SKM-1 (cell line): Measurements from ENCODE around the gene GALNTL6.
"Not testable (repeated sequence)": the region's sequence is repeated elsewhere in the genome, so short reads cannot be mapped to it uniquely, and the experiment has no call there.

ENCODE experiments used
- DNase-seq: peaks from one replicate; lab custom pipeline; 2025; ENCODE audit not compliant: unreplicated experiment; lab: John Stamatoyannopoulos, UW

Gene GALNTL6

DNA sequence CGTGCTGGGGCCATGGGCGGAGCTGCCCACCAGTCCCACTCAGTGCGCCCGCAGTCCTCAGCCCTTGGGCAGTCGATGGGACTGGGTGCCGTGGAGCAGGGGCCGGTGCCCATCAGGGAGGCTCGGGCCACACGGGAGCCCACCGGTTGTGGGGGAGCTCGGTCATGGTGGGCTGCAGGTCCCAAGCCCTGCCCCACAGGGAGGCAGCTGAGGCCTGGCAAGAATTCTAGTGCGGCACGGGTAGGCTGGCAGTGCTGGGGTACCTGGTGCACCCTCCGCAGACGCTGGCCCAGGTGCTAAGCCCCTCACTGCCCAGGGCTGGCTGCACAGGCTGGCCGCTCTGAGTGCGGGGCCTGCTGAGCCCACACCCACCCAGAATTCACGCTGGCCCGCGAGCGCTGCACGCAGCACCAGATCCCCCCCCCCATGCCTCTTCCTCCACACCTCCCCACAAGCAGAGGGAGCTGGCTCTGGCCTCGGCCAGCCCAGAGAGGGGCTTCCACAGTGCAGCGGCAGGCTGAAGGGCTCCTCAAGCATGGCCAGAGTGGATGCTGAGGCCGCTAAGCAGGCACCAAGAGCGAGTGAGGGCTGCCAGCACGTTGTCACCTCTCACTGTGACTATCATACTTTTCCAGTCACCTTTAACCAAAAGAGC, 564.4 kb downstream of the GALNTL6 start:
- DNase-seq: no peak

DNA sequence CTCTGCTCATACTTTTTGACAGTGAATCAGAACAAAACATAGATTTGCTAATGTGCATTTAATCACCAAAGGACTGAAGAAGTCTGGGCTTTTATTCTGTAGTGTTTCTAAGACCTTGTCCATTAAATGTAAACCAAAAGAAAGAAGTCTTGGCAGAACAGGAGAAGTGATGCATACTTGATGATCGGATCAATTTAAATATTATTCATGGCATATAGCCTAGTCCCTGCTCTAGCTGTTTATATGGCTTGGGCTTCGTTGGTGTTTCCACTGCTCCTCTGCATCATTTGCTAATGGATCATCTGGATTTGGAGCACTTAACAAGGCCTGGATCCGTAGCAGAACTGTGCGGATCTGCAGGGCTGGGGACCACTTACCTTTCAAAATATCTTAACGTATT, 566.6 kb downstream of the GALNTL6 start:
- DNase-seq: no peak

DNA sequence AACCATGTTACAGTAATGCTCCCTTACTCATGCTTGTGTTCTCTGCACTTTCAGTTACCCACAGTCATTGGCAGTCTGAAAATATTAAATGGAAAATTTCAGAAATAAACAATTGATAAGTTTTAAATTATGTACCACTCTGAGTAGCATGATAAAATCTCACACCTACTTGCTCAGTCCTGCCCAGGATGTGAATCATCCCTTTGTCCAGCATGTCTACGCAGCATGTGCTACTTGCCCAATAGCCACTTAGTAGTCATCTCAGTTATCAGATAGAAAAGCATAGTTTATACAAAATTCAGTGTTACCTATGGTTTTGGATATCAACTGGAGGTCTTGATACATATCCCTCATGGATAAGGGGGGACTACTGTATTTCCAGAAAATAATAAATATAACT, 577.1 kb downstream of the GALNTL6 start:
- DNase-seq: no peak

DNA sequence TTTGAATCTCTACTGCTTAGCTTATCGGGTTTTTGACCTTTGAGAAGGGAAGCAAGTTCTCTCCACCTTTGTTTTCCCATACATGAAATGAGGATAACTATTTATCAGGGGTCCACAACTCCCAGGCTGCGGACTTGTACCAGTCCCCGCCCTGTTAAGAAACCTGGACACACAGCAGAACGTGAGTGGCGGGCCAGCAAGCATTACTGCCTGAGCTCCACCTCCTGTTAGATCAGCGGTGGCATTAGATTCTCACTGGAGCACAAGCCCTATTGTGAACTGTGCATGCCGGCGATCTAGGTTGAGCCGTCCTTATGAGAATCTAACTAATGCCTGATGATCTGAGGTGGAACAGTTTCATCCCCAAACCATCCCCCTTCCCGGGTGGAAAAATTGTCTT, 579.5 kb downstream of the GALNTL6 start:
- no peak for DNase-seq

DNA sequence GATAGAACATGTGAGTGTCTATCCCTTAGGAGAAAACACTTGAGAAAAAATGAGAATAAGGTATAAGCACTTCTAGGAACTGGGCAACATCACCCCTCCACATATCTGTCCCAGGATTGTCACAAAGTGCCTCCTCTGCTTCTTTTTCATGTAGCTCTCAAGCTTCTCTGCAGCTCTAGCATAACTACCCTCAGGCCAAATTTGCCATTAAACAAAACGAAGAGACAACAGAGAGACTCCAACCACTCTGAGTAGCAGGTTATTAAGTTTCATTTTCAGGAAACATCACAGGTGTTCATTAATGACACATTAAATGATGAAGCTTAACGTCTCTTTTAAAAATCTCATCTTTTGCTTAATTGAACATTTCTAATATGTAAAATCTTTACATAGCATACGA, 580.0 kb downstream of the GALNTL6 start:
- DNase-seq: no peak

DNA sequence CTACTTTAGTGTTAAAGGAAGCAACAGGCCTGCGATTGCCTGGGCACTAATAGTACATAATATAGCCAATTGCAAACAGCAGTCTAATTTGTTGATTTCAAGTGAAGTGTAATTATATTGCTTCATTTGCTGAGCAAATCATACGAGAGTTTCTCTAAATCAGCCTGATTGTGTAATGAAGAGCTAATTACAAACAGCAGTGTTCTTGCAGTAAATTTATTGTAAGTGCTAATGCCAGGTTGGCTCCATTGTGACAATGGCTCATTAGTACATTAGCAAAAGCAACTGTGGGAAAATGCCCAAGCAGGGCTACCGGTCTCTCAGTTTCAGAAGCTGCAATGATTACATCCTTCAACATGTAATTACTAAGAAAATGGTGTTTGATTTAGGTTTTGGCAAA, 591.5 kb downstream of the GALNTL6 start:
- no peak for DNase-seq

DNA sequence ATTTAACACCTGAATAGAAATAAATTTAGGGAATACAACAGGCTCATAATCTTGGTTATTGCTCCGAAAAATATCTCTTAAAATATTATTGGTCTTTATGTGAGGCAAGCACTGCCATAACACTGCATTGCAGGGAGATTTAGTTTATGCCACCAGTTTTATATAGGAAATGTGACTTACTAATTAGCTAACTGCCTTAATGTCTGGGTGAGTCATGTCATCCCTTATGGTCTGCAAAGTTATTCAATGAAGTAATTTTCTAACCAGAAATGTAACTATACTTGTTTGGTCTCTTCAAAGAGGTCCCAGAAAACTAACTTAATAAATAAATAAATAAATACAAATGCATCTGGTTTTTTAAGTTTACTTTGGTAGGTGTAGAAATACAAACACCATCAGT, 597.2 kb downstream of the GALNTL6 start:
- no peak for DNase-seq

DNA sequence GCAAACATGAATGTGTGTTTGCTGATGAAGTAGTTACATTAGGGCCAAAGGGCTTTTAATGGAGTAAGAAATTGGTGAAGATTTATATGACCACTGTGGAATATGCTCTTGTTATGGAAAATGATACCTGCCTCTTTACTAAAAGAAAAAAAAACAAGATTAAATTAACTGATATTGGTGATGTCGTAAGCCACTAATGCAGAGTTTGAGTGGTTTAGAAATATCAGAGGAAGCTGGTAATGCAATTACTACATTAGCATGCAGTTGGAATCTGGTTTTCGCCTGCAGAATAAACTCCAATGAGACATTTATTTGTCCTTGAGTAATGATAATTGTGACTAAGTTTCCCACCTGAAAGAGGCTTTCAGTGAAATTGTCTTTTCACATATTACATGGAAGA, 597.9 kb downstream of the GALNTL6 start:
- DNase-seq: no peak

DNA sequence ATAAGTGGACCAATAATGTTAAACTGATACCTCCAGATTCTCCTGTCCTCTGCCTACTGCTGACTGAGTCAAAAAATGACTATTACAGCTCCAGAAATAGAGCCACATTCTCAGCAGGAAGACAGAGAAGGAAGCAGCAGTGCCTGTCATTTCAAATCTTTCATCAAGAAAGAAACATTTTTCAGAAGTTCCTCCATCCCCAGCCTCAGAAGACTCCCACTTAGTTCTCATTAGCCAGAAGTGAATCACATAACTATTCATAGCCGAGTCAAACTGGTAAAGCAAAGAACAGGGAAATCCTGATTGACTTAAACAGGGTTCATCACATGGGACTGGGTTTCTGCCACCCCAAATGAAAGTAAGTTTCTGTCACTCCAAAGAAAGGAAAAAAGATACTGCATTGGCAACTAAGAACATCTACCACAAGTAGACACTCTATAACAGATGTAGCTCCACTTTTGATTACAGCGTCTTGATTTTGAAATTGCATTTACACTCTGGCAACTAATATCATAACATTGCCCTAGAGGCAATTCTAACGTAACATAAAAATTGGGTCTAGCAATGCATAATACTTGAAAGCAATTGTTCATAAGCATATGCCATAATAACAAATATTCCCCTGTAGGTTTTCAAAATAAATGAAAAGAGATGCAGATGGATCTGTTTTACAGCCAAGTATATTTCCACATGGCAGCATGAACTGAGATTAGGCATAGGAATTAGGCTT, 599.8 kb downstream of the GALNTL6 start:
- no peak for DNase-seq

DNA sequence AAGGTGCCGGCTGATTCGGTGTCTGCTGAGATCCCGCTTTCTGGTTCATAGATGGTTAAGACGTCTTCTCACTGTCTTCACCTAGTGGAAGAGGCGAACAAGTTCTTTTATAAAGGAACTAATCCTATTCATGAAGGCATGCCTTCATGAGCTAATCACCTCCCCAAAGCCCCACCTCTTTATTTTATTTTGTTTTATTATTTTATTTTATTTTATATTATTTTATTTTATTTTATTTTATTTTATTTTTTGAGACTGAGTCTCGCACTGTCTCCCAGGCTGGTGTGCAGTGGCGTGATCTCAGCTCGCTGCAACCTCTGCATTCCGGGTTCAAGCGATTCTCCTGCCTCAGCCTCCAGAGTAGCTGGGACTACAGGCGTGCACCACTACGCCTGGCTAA, 615.8 kb downstream of the GALNTL6 start:
- not testable (repeated sequence) for DNase-seq

DNA sequence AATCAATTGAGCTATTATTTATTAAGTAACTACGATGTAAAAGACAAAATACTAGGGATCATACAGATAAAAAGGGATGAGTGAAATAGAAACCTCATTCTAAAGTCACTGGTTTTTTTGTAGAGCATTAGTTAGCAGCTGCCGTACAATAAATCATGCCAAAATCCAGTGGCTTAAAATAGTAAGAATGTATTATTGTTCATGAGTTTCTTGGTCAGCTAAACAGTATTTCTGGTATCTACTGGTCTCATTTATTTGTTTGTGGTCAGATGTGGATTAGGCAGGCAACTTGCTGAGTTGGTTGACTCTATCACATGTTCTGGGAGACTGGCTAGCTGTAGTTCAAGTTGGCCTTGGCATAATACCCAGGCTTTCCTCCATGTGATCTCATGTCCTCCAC, 667.3 kb downstream of the GALNTL6 start:
- no peak for DNase-seq

DNA sequence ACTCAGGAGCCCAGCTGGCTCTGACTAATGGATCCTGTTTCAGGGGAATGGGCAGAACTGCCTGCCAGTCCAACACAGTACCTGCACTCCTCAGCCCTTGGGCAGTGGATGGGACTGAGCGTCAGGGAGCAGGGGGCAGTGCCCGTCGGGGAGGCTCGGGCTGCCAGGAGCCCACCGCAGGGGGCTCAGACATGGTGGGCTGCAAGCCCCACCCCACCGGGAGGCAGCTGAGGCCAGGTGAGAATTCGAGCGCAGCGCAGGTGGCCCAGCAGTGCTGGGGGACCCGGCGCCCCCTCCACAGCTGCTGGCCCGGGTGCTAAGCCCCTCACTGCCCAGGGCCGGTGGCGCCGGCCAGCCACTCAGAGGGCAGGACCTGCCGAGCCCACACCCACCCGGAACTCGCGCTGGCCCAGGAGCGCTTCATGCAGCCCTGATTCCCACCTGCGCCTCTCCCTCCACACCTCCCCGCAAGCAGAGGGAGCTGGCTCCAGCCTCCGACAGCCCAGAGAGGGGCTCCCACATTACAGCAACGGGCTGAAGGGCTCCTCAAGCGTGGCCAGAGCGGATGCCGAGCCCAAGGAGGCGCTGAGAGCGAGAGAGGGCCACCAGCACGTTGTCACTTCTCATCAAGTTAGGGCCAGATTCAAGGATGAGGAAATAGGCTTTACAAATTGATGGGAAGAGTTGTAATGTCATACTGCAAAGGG, 668.8 kb downstream of the GALNTL6 start:
- DNase-seq: no peak

DNA sequence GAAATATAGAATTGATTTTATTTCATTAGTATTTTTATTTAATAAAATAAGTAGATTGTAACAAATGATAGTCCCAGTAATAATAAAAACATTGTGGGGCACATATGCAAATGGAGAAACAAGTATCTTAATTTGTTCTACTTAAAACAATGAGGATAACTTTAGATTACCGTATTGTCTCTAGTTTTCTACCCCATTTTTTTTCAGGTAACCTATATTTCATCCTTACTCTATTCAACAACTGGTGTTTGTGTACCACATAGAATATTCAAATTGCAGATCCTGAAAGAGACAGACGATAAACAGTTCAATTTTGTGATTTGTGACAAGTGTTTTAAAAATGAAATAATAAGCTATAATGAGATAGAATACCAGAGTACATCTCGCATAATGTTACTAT, 671.8 kb downstream of the GALNTL6 start:
- no peak for DNase-seq

DNA sequence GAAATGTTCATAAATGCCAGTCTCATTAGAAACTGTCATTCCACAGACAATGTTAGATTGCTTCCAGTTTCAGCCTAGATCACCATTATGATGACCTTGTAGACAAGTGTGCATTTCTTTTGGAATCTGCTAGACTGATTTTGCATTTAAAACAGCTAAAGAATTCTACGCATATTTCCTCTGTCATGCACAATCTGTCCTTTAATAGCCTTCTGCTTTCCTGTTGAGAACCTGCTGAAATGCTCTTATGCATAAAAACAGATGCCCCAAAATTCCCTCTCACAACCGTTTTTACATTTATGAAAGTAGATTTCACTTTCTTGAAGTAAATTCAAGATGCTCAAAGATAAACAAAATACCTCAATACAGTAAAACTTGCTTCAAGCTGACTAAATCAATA, 673.3 kb downstream of the GALNTL6 start:
- DNase-seq: no peak

DNA sequence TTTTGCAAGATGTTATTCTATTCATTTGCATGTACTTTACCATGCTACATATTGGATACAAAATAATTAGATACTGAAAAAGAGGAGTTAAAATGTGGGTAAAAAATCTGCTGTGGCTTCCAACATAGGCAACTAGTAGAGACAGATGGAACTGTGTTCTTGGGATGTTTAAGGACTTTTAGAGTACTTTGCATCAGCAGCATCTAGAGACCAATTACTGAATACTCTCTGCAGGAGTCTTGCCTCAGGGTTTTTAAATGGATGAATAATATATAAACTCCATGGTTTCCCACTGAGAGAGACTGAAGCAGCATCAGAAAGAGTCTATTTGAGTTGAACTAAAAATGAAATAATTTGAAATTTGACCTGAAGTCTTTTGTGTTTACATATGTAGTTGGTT, 676.7 kb downstream of the GALNTL6 start:
- no peak for DNase-seq

DNA sequence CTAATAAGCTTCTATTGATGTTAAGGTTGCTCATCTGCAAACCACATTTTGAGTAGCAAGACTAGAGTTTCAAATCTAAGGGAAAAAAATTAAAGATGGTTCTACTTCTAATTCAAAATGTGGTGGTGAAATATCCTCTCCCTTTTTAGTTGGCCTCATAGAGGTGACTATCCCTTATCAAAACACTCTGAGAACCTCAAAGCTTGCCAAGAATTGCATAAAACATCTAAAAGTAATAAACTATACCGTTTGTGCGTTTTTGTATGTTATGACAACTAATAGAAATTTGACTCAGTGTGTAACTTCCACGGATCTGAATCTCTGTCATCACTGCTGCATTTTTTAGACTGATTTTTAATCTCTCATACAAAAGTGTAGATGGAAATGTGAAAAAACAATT, 682.6 kb downstream of the GALNTL6 start:
- no peak for DNase-seq

DNA sequence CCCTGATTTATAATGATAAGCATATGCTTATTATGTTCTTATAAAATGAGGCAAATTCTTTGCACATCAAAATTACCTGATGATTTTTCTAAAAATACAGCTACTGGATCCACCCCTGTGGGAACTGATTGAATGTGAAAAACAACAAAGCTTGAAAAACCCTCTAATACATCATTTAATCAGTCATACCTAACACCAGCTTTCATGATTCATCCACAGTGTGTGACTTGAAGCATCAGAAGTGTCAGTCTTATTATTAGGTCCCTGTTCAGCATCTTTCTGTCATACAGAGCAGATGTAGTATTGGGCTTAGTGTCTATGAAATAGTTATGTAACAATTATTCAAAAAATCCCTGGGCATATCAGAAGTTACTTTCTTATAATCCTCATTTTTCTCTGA, 684.1 kb downstream of the GALNTL6 start:
- DNase-seq: no peak

DNA sequence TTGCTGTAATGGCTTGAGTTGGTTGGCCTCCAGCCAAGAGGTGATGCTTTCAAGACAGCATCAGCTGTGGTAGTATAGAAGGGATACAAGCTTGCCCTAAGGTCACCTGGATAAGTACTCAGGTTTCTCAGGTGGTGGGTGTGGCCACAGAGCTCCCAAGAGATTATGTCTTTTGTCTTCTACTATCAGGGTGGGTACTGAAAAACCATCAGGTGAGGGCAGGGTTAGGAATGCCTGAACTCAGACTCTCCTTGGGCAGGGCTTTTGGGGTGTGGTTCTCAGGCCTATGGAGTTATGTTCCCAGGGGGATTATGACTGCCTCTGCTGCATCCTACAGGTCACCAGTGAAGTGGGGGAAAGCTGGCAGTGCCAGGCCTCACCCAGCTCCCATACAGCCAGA, 700.8 kb downstream of the GALNTL6 start:
- no peak for DNase-seq

DNA sequence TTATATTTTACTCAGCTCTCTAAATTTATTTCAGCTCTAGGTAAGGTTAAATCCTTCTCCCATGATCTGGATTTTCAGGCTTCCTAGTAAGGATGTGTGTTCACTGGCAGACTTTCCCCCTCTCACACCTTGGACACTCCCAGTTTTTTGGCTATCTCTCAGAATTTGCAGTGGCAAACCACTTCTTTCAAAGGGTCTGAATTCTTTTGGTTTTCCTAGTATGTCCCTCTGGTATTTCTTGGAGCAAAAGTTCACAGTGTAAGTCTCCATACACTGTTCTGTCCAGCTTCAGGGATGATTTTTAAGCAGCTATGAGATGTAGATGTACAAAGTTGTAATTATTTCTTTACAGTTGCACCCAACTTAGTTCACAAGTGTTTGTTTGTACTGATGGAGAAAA, 701.6 kb downstream of the GALNTL6 start:
- no peak for DNase-seq

DNA sequence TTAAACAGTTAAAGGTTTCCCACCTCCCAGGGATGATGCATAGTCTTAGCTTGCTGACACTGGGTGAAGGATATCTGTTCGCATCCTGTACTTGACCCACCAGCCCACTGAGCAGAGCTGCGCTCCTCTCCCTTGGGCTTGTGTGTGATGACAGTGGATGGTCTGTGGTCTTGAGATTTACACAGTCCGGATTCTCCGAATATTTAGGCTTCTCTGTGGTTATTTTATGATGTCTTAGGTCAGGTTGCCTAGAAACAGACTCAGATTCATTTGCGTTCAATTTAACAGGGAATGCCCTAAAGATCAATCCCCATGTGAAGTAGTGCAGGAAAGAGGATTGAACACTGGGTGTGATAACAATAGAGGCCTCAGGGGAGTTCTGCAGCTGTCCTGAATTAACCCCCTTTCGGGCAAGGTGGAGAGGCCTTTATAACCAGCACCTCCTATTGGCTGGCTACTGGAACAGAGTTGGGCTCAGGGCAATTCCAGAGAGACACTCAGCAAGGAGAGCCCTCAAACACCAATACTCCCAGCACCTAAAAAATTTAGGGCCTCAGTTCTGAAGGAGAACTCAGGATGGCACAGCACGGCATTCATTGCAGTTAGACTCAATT, 702.2 kb downstream of the GALNTL6 start:
- no peak for DNase-seq

DNA sequence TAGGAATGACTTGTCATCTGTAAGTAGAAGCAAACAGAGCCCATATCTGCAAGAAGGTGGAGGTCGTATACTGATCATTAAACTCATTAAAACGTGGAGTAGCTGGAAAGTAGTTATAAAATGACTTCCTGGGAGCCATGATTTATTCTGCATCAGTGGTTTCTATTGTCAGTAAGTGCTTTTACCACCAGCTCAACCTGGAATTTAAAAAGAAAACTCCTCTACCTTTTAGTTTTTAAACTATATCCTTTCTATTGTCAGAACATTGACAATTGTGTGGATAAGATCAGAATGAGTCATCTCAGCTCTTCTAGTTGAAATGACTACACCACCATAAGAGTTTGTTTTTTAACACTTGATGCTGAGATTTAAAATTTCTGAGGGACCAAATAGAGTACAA, 704.2 kb downstream of the GALNTL6 start:
- no peak for DNase-seq

DNA sequence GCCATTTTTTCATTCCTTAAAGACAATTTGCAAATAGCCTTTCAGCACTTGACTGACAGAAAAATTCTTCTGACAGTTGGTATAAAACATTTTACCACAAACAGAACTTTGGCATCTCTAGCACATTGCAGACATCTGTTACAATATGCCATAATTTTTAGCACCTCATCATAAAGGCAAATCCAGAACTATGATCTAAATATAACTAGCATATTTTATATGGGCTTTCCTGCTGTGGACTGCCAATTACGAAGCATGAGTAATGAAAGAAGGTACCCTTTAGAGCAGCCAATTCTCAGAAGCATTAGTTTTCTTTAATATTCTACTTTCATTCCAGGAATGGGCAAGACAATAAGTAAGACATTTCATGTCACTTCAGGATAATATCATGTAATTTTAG, 708.0 kb downstream of the GALNTL6 start:
- DNase-seq: no peak
